Measurements from ENCODE around the gene LRRC3.
"Not testable (repeated sequence)": the region's sequence is repeated elsewhere in the genome, so short reads cannot be mapped to it uniquely, and the experiment has no call there.

Gene LRRC3

DNA sequence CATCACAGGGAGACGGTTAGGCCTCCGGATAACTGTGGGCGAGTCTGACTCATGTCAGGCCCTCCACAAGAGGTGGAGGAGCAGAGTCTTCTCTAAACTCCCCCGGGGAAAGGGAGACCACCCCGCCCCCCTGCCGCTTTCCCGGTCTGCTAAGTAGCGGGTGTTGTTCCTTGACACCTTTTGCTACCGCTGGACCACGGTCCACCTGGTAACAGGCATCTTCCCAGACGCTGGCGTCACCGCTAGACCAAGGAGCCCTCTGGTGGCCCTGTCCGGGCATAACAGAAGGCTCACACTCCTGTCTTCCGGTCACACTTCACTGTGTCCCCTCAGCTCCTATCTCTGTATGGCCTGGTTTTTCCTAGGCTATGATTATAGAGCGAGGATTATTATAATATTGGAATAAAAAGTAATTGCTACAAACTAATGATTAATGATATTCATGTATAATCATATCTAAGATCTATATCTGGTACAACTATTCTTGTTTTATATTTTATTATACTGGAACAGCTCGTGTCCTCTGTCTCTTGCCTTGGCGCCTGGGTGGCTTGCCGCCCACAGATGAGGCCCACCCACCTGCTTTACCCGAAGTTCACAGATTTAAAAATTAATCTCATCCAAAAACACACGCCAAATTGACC lies 24.4 kb downstream of the LRRC3 start:
- not testable (repeated sequence) for DNase-seq (ENCODE audit: low read depth)

DNA sequence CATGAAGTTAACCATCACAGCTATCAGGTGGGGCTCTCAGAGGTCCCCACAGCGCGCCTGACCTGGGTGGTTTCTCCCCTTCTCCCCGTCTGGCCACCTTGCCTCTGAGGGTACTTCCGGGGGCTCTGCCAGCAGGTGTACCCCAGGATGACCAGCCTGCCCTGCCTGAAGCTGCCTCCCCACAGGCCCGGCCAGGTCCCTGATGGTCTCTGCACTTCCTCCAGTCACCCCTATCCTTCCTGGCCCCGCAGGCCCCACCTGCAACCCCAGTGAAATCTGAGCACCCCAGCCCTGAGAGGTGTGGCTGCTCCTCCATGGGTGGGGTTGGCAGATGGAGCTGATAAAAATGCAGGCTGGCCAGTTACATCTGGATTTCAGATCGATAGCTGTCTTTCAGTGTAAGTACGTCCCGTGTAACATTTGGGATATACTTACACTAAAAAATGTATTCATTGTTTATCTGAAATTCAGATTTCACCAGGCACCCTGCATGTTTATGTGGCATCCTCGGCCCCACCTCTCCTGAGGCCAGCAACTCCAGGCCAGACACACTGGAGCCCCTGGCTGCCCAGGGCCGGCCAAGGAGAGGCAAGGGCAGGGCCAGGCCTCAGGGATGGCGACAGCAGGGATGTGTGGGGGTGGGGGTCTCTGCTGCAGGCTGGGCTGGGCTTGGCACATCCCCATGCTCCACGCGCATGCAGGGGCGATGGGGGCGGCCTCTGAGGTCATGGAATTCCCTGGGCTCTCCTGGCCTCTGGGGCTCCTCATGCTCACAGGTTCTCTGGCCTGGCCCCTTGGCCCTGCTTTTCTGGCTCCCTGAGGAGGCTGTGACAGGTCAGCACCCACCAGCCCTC lies 25.1 kb downstream of the LRRC3 start:
- DNase-seq (ENCODE audit: low read depth) = no peak

DNA sequence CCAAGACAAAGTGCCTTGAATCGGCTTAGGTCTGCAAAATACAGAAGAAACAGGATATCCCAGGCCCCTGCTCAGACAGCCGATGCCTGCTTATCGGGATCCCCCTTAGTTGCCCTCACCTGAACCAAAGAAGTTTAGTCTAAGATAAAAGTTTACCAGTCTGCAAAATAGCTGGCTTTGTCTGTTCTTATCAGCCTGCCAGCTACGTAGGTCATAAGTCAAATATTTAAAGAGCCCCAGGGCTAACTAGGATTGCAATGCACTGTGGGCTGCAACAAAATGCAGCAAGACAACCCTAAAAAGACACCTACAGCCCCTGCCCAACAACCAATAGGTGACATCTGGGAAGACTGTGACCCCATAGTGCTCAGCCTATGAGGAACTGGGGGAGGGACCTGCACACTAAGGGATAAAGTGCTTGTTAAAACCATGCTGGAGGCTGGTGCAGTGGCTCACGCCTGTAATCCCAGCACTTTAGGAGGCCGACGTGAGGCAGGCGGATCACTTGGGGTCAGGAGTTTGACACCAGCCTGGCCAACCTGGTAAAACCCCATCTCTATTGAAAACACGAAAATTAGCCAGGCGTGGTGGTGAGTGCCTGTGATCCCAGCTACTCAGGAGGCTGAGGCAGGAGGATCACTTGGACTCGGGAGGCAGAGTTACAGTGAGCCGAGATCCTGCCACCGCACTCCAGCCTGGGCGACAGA lies 27.4 kb downstream of the LRRC3 start:
- no peak for DNase-seq (ENCODE audit: low read depth)

DNA sequence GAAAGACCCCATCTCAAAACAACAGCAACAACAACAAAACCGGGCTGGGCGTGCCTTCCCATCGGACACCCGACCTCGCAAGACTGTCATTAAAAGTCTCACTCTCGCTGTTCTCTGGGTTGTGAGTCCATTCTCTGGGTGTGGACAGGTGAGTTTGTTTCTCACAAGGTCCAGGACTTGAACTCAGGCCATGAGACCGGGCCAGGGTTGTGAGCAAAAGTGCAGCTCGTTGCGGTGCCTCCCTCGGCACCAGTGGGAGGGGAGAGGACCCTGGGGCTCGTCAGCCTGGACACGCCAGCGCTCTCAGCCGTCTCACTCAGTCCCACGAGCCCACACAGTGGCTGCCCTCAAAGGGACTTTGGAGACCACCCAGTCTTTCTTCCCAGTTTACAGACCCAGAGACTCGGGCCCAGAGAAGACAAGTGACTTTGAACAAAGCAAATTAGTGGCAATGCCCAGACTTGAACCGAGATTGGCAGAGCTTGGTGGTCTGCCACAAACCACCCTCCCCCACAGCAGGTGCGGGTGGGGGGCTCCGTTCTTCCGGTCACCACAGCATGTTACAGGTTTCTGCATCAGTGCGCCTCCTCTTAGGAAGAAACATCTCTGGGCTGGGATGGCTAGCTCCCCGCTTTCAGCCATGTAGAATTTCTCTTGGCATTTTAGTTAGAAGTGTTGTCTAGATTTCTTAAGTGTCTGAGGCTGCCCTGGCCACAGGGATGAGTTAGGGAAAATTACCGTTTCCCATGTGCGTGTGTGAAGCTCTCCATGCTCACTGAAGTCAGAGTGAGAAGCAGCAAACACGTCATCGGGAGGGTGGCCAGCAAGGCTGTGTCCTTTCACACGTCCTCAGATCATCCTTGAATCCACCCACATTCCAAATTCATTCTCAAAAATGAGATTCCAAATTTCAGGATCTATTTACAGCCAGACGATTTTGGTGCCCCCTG lies 28.3 kb downstream of the LRRC3 start:
- no peak for DNase-seq (ENCODE audit: low read depth)

DNA sequence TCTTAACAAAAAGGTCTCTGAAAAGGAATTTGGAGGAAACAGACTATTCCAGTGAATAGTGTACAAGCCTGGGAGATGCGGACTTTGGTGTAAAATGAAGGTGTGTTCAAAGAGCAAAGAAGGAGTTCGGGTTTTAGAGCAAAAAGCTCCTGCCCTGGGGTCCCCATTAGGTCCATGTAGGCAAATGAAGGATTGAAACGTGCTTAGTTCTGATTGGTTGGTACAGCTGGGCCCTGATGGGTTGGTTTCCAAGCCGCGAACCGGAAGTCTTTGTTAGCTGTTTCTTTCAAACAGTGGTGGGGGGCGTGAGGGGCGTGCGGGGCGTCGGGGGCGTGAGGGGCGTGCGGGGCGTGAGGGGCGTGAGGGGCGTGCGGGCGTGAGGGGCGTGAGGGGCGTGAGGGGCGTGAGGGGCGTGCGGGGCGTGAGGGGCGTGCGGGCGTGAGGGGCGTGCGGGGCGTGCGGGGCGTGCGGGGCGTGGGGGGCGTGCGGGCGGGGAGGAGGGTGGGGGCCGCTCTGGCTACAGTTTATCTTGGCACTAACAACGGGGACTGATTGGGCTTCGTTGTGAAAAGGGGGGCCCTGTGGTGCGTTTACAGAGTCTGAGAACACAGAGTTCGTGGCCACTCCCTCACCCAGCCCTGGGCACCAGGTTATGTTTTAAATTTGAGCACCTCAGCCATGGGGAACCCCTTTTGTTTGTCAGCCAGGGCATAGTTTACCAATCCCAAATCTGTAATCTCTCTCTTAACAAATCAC lies 29.4 kb downstream of the LRRC3 start:
- DNase-seq (ENCODE audit: low read depth) = no peak

DNA sequence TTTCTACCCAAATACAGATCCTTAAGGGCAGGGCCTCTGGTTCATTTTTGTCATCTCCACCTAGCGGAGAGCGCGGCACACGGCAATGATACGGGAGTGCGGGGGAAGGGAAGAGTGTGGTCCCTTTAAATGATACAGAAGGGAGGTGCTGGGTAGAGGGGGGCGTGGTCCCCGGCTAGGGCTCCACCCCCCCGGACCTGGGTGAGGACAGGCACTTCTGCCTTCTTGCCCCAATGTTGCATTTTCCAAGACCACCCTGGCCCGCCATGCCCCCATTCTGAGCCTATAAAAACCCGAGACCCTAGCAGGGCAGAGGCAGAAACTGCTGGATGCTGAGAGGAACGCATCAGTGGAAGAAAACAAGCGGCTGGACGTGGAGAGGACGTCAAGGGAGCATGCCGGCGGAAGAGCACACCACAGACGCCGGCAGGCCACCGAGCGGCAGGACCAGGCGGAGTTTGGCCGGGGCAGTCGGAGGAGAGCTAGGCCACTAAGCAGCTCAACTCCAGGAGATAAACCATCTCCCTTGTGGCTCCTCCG lies 30.0 kb downstream of the LRRC3 start:
- DNase-seq (ENCODE audit: low read depth) = no peak

DNA sequence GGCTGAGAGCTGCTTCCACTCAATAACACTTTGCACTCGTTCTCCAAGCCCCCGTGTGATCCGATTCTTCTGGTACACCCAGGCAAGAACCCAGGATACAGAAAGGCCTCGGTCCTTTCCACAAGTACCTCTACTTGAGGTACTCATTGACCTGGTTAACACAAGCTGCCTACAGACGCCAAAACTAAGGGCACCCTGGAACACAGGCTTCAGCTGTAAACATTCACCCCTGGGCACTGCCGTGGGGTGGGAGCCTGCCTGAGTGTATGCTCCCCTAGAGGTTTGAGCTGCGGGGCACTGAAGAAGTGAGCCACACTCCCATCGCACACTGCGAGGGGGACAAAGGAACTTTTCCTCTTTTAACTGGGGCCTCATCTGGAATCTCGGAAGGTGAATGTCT lies 30.5 kb downstream of the LRRC3 start:
- no peak for DNase-seq (ENCODE audit: low read depth)

DNA sequence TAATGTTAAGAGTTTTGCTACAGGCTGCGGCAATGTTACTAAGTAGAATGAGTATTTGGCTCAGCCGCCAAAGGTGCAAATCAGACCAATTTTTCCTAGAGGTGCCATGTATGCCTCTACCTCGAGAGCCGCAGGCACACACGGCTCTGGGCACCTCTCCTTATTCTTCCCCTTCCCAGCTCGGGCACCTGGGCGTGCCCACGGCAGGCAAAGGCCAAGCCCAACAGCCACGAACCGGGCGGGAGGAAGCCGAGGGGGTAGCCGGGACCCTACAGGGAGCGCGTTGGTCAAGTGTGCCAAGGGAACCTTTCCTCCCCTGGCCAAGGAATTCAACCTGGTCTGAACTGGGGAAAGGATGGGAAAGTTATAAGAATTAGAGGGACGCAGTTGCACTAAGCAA lies 31.0 kb downstream of the LRRC3 start:
- no peak for DNase-seq (ENCODE audit: low read depth)

DNA sequence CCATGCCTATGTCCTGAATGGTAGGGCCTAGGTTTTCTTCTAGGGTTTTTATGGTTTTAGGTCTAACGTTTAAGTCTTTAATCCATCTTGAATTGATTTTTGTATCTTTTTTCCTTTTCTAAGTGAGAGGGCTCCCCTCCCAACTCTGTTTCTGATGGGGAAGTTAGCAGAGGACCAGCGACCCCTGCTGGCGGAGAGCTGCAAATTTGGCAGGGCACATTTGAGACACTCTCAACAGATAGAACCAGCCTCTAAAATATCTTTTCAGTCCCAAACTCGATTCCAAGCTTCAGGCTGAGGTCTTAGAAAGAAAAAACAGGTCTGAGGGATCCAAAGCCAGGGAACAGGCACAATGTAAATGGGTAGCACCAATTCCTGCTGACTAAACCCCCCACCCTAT lies 32.5 kb downstream of the LRRC3 start:
- no peak for DNase-seq (ENCODE audit: low read depth)

DNA sequence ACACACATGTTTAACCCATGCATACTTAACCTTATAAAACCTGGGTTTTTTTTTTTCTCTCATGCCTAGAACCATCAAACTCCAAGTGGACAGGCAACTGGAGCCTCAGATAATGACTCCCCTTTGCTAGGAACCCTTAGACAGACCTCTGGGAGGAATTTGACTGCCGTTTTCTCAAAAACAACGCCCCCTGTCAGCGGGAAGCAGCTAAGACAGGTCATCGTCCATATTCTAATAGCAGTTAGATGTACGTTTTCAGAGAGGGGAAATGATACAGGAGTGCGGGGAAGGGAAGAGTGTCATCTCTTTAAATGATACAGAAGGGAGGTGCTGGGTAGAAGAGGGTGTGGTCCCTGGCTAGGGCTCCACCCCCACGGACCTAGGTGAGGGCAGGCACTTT lies 34.7 kb downstream of the LRRC3 start:
- no peak for DNase-seq (ENCODE audit: low read depth)

DNA sequence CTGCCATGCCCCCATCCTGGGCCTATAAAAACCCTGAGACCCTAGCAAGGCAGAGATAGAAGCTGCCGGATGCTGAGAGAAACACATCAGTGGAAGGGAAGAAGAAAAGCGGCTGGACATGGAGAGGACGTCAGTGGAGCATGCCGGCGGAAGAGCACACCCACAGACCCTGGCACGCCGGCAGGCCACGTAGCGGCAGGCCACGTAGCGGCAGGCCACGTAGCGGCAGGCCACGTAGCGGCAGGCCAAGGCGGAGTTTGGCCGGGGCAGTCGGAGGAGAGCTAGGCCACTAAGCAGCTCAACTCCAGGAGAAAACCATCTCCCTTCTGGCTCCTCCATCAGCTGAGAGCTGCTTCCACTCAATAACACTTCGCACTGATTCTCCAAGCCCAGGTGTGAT lies 35.1 kb downstream of the LRRC3 start:
- DNase-seq (ENCODE audit: low read depth) = no peak

DNA sequence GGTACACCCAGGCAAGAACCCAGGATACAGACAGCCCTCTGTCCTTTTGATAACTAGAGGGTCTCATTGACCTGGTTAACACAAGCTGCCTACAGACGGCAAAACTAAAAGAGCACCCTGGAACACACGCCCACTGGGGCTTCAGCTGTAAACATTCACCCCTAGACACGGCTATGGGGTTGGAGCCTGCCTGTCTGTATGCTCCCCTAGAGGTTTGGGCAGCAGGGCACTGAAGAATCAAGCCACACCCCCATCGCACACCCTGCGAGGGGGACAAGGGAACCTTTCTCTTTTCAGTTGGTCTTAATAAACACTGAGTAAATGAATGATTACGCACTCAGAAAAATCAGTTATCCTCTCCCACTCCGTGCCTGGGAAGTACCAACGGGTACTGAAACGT lies 35.5 kb downstream of the LRRC3 start:
- DNase-seq (ENCODE audit: low read depth) = no peak

DNA sequence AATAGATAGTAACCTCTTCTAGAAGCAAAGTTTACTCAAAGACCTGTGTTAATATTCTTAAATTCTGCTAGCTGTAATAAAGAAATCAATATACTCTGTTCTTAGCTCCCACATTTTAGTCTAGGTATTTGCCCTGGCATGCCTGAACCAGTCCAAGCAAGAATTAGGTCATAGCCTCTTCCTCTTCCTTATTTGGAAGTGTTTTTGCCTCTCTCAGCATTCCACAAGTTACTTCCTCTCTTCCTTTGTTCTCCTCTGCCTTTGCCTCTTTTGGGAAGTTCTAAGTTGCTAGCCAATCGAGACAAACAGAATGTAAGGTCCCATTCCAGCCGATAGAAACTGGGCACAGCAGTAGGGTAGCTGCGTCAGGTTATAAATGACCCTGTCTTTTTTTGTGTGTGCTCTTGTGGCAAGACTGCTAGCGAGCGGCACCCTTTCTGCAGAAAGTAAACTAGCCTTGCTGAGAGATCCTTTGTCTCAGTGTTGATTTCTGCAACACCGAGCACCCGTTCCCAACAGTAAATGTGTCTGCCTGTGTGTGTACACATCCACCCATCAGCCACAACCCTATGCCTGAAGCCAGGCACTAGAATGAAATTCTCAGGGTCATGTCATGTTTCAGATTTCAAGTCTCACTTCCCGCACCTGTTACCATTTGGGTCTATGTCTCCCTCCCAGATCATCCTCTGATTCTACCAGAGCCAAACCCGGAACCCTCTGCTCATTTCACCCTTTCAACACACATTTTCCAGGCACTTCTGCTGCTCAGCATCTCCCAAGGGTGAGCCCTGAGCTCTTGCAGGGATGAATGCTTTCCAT lies 37.5 kb downstream of the LRRC3 start:
- DNase-seq (ENCODE audit: low read depth) = no peak

DNA sequence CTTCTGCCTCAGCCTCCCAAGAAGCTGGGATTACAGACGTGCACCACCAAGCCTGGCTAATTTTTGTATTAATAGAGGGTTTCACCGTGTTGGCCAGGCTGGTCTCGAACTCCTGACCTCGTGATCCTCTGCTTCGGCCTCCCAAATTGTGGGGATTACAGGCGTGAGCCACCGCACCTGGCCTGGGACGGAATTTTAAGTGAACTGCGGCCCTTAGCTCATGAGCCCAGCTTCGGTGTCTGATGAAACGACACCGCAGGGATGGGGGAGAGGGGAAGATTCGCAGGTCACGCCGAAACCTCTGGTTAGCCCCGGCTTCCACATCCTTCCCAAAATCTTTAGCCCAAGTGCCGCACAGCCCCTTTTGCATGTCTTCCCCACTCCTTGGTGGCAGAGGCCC lies 39.1 kb downstream of the LRRC3 start:
- DNase-seq (ENCODE audit: low read depth) = no peak

DNA sequence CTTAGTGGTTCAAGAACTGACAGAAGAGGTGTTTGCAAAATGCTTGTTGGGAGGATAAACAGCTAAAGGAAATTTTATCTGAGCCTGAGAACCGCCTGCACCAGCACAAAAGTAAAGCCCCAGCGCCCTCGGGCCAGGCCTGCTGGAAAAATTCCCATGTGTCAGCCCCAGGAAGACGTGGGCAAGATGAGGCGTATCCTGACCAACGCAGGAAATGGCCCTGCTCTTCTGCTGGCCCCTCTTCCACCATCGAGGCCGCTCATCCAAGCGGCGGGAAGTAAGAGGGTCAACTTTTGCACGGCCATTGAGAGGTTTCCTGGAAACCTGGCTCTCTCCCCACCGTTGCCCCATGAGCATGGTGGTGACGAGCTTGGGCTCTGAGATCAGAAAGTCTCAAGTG lies 39.6 kb downstream of the LRRC3 start:
- DNase-seq (ENCODE audit: low read depth) = no peak

DNA sequence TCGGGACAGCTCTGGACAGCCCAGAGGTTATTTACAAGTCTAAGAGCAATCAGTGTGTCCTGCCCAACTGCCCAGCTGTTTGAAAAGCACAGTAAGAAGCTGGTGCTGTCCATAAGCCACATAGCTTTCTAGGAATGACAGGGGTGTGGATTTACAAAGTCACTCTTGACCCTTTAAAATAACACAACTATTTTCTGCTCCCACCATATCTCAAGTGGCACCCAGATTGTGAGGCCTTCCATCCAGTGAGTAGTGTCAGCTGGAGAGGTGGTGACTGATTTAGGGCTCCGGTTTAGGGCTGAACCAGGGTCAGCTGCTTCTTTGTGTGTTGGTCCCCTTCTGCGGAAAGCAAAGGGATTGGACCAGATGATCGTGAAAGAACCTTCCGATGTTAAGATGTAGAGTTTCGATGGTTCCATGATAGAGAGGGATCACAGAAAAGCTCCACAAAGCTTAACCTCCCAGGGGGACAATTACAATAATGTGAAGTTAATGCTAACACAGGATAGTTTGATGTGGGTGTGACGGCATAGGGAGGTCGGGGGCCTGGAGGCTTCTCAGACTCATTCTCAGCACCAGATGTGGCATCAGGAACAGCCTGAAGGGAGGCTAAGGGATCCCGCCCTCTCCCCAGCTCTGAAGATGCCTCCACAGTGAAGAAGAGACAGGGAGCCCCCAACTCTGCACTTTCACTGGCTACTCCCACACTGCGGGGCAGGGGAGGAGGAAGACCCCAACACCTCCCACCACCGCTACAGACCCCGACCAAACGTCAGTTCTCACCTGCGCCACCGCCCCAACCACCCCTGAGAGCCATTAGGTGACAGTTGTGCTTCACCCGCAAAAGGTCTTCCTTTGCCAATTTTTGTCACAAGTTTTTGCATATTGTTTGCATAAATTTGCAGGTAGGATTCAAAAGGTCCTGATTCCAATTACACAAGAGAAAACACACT lies 40.6 kb downstream of the LRRC3 start:
- DNase-seq (ENCODE audit: low read depth) = no peak

DNA sequence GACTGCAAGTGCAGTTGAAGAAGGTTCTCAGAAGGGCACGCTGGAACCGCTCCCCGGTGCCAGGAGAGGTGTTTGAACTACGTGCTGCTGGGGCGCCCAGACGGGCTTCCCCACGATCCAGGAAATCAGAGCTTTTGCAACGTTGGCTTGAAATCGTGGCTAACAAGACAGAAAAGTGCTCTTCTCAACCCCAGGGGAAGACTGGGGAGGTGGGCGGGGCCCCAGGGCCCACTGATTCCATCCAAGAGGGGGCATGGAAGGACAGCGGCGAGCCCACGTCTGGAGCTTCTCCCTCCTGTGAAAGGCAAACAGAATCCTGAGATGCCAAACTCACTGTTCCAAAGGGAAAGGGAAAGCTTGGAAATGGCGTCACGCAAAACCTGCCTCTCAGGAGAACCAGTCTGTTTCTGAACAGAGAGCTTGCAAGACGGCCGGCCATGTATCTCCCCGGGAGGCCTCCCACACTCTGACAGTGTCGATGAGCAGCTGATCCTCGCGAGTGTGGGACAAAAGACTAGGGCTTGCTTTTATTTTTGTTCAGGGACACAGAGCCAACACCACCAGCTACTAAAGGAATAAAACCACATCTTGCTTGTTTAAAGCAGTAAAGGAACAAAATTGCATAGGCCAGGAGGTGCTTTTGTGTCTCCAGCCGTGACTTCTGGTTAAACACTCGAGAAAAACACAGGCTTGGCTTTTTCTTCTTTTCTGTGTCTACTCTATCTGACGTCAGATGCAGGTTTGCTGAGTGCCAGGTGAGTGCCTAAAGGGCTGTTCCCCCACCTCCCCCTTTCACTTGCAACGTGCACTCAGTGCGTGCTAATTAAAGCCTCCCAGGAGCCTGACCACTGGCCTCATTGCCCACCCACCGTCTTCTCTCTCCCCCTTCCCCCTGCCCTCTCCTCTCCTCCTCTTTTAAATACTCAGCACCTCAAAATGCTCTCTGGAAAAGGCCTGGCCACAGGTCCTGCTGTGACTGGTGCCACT lies 41.5 kb downstream of the LRRC3 start:
- DNase-seq (ENCODE audit: low read depth) = no peak

DNA sequence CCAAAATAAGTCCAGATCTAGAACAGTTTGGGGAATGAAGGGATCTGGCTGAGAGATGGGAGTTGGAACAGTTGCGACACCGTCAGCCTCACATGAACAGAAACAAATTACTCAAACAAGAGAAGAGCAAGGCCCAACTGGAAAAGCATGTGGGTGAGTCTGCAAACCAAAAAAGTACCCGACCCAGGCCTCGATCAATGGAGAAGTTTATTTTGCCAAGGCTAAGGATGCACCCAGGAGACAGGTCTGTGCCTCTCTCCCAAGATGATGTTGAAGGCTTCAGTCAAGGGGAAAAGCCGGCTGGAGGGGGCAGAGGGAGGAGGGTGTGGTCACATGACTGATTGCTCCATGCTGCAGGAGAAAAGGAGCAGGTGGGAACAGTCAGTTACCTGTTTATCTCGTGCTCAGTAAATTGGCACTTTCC lies 42.4 kb downstream of the LRRC3 start:
- no peak for DNase-seq (ENCODE audit: low read depth)
